SK-N-MC (cell line): Measurements from ENCODE around the gene FNDC3B.

Experiments used
- DNase-seq: peaks from one replicate; pipeline ENCODE4 v3.0.0-alpha.2; 2011; ENCODE audit warnings: low read depth, low spot score
- H3K27ac ChIP-seq: fragments of 200-600 bp; sonication (generic); 2 replicates; pipeline ENCODE4 v1.5.1; 2016; ENCODE audit warnings: mixed run types
- H3K36me3 ChIP-seq: fragments of 200-600 bp; sonication (generic); 2 replicates; pipeline ENCODE4 v1.6.1; 2017; ENCODE audit warnings: antibody characterized with exemption, low read length, mixed read lengths; ENCODE audit not compliant: insufficient read depth
- H3K4me3 ChIP-seq: fragments of 200-600 bp; sonication (generic); 2 replicates; pipeline ENCODE4 v1.5.1; 2016
- H3K9ac ChIP-seq: fragments of 200-600 bp; sonication (generic); 2 replicates; pipeline ENCODE4 v1.8.0; 2017; ENCODE audit warnings: mixed run types, mixed read lengths; ENCODE audit not compliant: insufficient read length
- H3K9me3 ChIP-seq: fragments of 200-600 bp; sonication (generic); 2 replicates; pipeline ENCODE4 v1.6.1; 2017; ENCODE audit warnings: low read depth, mild to moderate bottlenecking, antibody characterized with exemption, low read length, moderate library complexity, mixed read lengths
- EZH2 ChIP-seq: fragments of 200-600 bp; sonication (generic); IDR thresholded peaks from one replicate; pipeline ENCODE4 v1.6.1; 2017; ENCODE audit warnings: antibody characterized with exemption
- FOXP2 ChIP-seq: optimal IDR thresholded peaks from 2 replicates; pipeline ENCODE3; 2011; ENCODE audit warnings: mild to moderate bottlenecking, moderate library complexity; ENCODE audit not compliant: insufficient read depth; ENCODE audit errors: extremely low read length, control extremely low read depth
- POLR2AphosphoS5 ChIP-seq: IDR thresholded peaks from 2 replicates; pipeline ENCODE4 v1.6.1; 2012; ENCODE audit warnings: mild to moderate bottlenecking, low read depth, low read length, borderline replicate concordance

FNDC3B gene

DNA sequence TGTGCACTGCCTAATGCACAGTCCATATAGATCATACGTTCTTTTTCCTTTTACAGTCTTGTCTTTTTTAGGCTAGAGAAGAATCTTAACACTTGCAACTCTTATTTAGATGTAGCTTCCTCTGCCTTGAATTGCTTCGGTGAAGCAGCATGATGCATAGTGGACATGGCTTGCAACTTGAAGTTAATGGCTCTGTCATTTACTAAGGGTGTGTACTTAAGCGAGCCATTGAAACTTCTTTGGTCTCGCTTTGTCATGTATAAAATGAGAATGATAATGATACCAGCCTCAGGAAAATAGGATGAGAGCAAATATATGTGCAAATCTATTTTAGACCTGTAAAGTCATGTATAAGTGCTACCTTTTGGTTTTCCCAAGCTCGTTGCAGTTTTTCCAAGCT lies 261.5 kb downstream of the FNDC3B start:
- no peak for DNase-seq
- H3K27ac ChIP-seq: no peak overlapping the region
- H3K4me3 ChIP-seq: no peak overlapping the region
- no peaks in the 10 kb centered on the region for H3K9me3 ChIP-seq
- TF ChIP-seq EZH2 (no peak), FOXP2 (no peak), POLR2AphosphoS5 (no peak)
- H3K9ac ChIP-seq: no peak overlapping the region
- peaks cover 7% of the 10 kb centered on the region; the same call in 1 of the 2 replicates for H3K36me3 ChIP-seq

DNA sequence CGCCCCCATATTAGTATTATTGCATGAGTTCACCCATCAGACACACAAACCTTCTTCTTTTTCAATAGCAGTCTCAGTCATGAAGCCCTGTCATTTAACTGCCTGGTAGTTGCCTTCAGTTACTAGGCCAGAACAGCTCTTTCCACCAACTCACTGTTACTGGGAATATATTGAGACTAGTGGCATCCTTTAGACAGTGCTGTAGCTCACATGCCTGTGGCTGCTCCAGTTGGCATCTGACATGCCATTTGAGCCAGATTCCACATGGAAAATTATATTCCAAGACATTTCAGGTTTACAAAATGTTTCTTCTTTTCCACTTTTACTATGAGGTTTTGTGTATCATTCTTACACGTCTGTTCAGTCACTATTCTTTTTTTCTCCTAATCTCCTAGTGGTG lies 262.8 kb downstream of the FNDC3B start:
- H3K9ac ChIP-seq: no peak overlapping the region
- TF ChIP-seq EZH2 (no peak), FOXP2 (no peak)
- no peak overlapping the region for H3K27ac ChIP-seq
- H3K36me3 ChIP-seq: peaks cover 10% of the 10 kb centered on the region; the same call in 1 of the 2 replicates
- no peak overlapping the region for H3K4me3 ChIP-seq
- no peaks in the 10 kb centered on the region for H3K9me3 ChIP-seq
- no peak for DNase-seq

DNA sequence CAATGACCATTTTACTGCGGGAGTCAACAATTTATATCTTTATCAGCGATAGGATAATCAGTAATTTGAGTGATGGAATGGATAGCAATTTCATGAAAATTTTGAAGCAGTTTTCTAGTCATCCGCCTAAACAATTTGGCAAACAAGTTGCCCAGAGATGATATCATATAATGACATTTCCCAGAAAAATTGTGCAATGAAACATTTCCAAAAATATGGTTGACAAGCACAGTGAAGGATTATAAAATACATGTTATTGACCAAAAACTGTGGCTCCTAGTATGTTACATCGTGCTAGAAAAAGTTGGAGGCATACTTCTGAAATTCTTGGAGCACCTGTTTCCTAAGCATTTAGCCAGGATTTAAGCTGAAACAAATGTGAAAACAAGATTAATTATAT lies 263.8 kb downstream of the FNDC3B start:
- Histone ChIP-seq H3K9me3 (no peaks in the 10 kb centered on the region), H3K4me3 (no peak overlapping the region), H3K9ac (no peak overlapping the region), H3K36me3 (peaks cover 17% of the 10 kb centered on the region; the same call in 1 of the 2 replicates), H3K27ac (no peak overlapping the region)
- DNase-seq: no peak
- TF ChIP-seq FOXP2: no peak
- TF ChIP-seq EZH2: no peak
- no peak for TF ChIP-seq POLR2AphosphoS5

DNA sequence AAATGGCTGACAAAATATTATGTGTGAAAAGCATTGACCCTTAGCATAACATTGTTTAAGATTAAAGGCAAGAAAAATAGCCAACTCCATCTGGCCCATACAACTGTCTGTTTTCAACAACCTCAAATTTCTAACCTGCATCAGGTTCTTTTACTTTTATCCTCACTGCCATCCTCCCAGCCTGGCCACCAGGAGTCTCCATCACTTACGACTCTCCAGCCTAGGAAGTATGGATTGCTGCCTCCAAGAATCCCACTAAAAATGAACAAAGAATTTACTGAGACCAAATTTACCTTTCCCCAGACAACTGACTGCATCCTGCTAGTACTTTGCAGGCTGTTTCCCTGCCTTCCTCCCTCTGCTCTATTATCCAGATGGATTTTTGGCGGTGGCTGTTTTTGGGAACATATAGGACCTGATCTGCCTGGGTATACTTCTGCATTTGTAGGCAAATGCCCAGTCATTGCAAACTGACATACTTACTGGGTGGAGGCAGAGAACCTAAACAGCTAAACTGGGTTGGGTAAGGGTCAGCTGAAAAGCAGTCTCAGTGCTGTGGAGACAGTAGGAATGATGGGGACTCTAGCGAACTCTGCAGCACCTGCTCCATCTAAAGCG lies 264.7 kb downstream of the FNDC3B start:
- Histone ChIP-seq H3K9me3 (no peaks in the 10 kb centered on the region), H3K4me3 (no peak overlapping the region), H3K27ac (no peak overlapping the region), H3K9ac (no peak overlapping the region), H3K36me3 (peaks cover 18% of the 10 kb centered on the region; the same call in 1 of the 2 replicates)
- no peak for DNase-seq
- TF ChIP-seq POLR2AphosphoS5 (no peak), FOXP2 (no peak), EZH2 (no peak)

- no peak for DNase-seq
- Histone ChIP-seq H3K4me3 (no peak overlapping the region), H3K36me3 (peaks cover 22% of the 10 kb centered on the region), H3K27ac (no peak overlapping the region), H3K9ac (no peak overlapping the region), H3K9me3 (no peaks in the 10 kb centered on the region)
- TF ChIP-seq EZH2 (no peak), POLR2AphosphoS5 (no peak), FOXP2 (no peak)
These were observed 266.2 kb downstream of the FNDC3B start for GRCh38 chr3:172305552-172305951.

DNA sequence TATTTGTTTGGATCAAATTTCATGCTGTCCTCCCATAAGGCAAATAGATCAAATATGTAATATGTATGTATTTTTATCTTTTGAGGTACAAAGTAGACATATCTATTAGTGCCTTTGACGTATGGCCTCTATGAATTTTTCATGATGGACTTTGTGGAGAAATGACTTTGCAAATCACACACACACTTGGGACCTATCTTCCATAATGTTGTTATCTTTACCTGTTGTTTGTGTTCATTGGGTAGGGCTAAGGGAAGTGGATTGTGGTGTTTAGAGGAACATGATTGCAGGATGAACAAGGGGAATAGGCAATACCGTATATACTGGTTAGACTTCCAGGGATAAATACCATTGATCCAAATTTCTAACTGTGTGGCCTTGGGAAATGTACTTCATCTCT lies 266.6 kb downstream of the FNDC3B start:
- H3K9me3 ChIP-seq: no peaks in the 10 kb centered on the region
- DNase-seq: no peak
- no peak overlapping the region for H3K27ac ChIP-seq
- TF ChIP-seq FOXP2 (no peak), EZH2 (no peak), POLR2AphosphoS5 (no peak)
- H3K9ac ChIP-seq: no peak overlapping the region
- no peak overlapping the region for H3K4me3 ChIP-seq
- H3K36me3 ChIP-seq: peaks cover 26% of the 10 kb centered on the region

GRCh38 chr3:172307141-172307560 lies 267.8 kb downstream of the FNDC3B start:
- no peak for DNase-seq
- no peak for TF ChIP-seq FOXP2
- TF ChIP-seq EZH2: no peak
- TF ChIP-seq POLR2AphosphoS5: no peak
- Histone ChIP-seq H3K36me3 (peaks cover 34% of the 10 kb centered on the region), H3K4me3 (no peak overlapping the region), H3K27ac (no peak overlapping the region), H3K9me3 (no peaks in the 10 kb centered on the region), H3K9ac (no peak overlapping the region)

DNA sequence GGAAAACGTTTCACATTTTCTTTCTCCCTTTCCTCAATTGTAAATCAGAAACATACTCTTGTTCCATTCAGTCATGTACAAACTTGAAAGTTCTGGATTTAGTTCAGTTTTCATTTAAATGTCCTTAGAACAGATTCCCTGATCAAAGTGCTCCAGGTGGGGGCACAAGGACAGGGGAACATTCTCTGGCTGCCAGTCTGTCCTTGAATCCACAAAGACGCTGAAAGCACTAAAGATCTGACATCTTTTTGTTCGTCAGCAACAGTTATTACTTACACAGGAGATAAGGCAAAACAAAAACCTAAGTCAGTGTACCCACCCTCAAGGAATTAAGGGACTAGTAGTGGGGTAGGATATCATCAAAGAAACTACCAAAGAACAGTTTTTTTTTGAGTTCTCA lies 269.7 kb downstream of the FNDC3B start:
- Histone ChIP-seq H3K27ac (no peak overlapping the region), H3K9ac (no peak overlapping the region), H3K4me3 (no peak overlapping the region), H3K36me3 (peaks cover 32% of the 10 kb centered on the region), H3K9me3 (no peaks in the 10 kb centered on the region)
- no peak for DNase-seq
- TF ChIP-seq FOXP2: no peak
- TF ChIP-seq EZH2: no peak
- no peak for TF ChIP-seq POLR2AphosphoS5
